PC-3 (cell line): Measurements from ENCODE around the gene PHC3.

ENCODE experiments used
- CTCF ChIP-seq: fragments of 300-600 bp; sonication (generic); conservative IDR thresholded peaks from 2 replicates; pipeline ENCODE4 v1.5.1; 2017; ENCODE audit warnings: antibody characterized with exemption, low read depth, mild to moderate bottlenecking, low read length
- EZH2 ChIP-seq: fragments of 300-600 bp; sonication (generic); IDR thresholded peaks from one replicate; pipeline ENCODE4 v1.6.1; 2017; ENCODE audit warnings: antibody characterized with exemption, mild to moderate bottlenecking, low read length; ENCODE audit not compliant: unreplicated experiment

- no peak for TF ChIP-seq EZH2
- TF ChIP-seq CTCF = no peak
Measured at GRCh38 chr3:170154569-170155143, 26.9 kb downstream of the PHC3 start.
